Peyer's patch (tissue), 4 donors: ENCODE measurements around the gene PAM. TPM values are rescaled to one million over a fixed set of nuclear protein-coding genes. Genes with fewer than 3 reads are reported as not detected.
"Not testable (repeated sequence)": the region's sequence is repeated elsewhere in the genome, so short reads cannot be mapped to it uniquely, and the experiment has no call there.

Experiments used
- DNase-seq, 3 donors: peaks; one replicate each; pipeline ENCODE4 v3.0.0-alpha.2; 2017 to 2019
- H3K27ac ChIP-seq, 4 donors: fragments of 200-600 bp; sonication (generic); one replicate each; pipeline ENCODE4 v1.5.1; 2016 to 2019
- H3K27me3 ChIP-seq, 2 donors: fragments of 200-600 bp; sonication (generic); one replicate each; pipeline ENCODE4 v1.5.1; 2019
- H3K36me3 ChIP-seq, 3 donors: fragments of 200-600 bp; sonication (generic); one replicate each; pipeline ENCODE4 v1.5.1; 2016 to 2019
- H3K4me1 ChIP-seq, 4 donors: fragments of 200-600 bp; sonication (generic); one replicate each; pipeline ENCODE4 v1.5.1; 2016 to 2019
- H3K4me3 ChIP-seq, 4 donors: fragments of 200-600 bp; sonication (generic); 1 replicate in 3 of 4; 2 replicates in 1 of 4; pipeline ENCODE4 v1.5.1; 2016 to 2019; ENCODE audit warnings: mild to moderate bottlenecking in 1 of 4
- H3K9me3 ChIP-seq, 4 donors: fragments of 200-600 bp; sonication (generic); one replicate each; pipeline ENCODE4 v1.5.1; 2016 to 2019; ENCODE audit warnings: mild to moderate bottlenecking in 1 of 4
- CTCF ChIP-seq, 6 experiments: fragments of 450-650 bp in 4 of 6; fragments of 200-600 bp in 2 of 6; sonication (generic) in 1 of 6; IDR thresholded peaks; one replicate each; pipeline ENCODE4 v1.5.1; 2017 to 2019; ENCODE audit warnings: antibody characterized with exemption in 6 of 6, mild to moderate bottlenecking in 3 of 6, moderate library complexity in 1 of 6
- POLR2A ChIP-seq, 2 donors: fragments of 450-650 bp; IDR thresholded peaks; one replicate each; pipeline ENCODE4 v1.5.1; 2017; ENCODE audit warnings: antibody characterized with exemption in 2 of 2, mild to moderate bottlenecking in 2 of 2, moderate library complexity in 2 of 2
- total RNA-seq, 4 donors: library from RNA; depleted of rRNA; stranded (reverse); fragments of >200 nt; gene quantifications; one replicate each; pipeline ENCODE4 v1.1.0, GENCODE V29; 2016

The PAM gene
- total RNA-seq, 4 donors from 2014 or later: 58.6 to 130 (median 109) TPM

DNA sequence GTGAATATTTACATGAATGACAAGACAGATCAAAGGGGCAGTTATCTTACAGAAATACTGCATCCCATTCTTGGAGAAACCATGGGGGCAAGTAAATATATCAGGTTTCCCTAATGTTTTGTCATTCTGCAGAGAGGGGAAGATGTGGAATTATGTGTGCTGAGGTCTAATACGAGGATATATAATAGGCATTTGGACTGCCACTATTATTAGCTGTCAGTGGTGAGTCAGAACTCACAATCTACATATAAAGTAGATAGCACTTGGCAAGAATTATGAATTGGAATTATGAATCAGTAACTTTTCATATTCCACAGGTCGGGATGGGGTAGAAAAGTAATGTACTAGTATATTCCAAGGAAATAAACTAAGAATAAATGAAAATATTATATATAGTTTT, 243.1 kb downstream of the PAM start:
- no peak for DNase-seq
- no peaks in the 10 kb centered on the region for H3K9me3 ChIP-seq
- no peak overlapping the region for H3K27ac ChIP-seq
- no peaks in the 10 kb centered on the region for H3K27me3 ChIP-seq
- no peaks in the 10 kb centered on the region for H3K4me1 ChIP-seq
- no peak overlapping the region for H3K4me3 ChIP-seq
- H3K36me3 ChIP-seq: no peaks in the 10 kb centered on the region
- TF ChIP-seq CTCF (IDR thresholded peaks at IDR 0.05) (no peak), POLR2A (IDR thresholded peaks at IDR 0.05) (no peak)

- Histone ChIP-seq H3K4me3 (no peak overlapping the region), H3K9me3 (no peaks in the 10 kb centered on the region), H3K36me3 (no peaks in the 10 kb centered on the region), H3K27ac (no peak overlapping the region), H3K27me3 (no peaks in the 10 kb centered on the region), H3K4me1 (no peaks in the 10 kb centered on the region)
- TF ChIP-seq POLR2A (IDR thresholded peaks at IDR 0.05) (no peak), CTCF (IDR thresholded peaks at IDR 0.05) (no peak)
- DNase-seq: no peak
These were observed 244.1 kb downstream of the PAM start for GRCh38 chr5:102999191-102999590.

- not testable (repeated sequence) for DNase-seq, H3K9me3 ChIP-seq, H3K4me1 ChIP-seq, H3K27me3 ChIP-seq, H3K36me3 ChIP-seq, H3K4me3 ChIP-seq, H3K27ac ChIP-seq
These were observed 244.5 kb downstream of the PAM start for GRCh38 chr5:102999621-103000020.

- DNase-seq: no peak
- Histone ChIP-seq H3K27me3 (no peaks in the 10 kb centered on the region), H3K4me3 (no peak overlapping the region), H3K27ac (no peak overlapping the region), H3K36me3 (no peaks in the 10 kb centered on the region), H3K9me3 (no peaks in the 10 kb centered on the region), H3K4me1 (no peaks in the 10 kb centered on the region)
- no peak for TF ChIP-seq POLR2A (IDR thresholded peaks at IDR 0.05)
- TF ChIP-seq CTCF (IDR thresholded peaks at IDR 0.05): no peak
These were observed 245.0 kb downstream of the PAM start for GRCh38 chr5:103000089-103000488.

GRCh38 chr5:103003872-103004271, 248.8 kb downstream of the PAM start:
- TF ChIP-seq POLR2A (IDR thresholded peaks at IDR 0.05) (no peak), CTCF (IDR thresholded peaks at IDR 0.05) (no peak)
- H3K9me3 ChIP-seq: no peaks in the 10 kb centered on the region
- no peak overlapping the region for H3K4me3 ChIP-seq
- no peaks in the 10 kb centered on the region for H3K36me3 ChIP-seq
- no peaks in the 10 kb centered on the region for H3K4me1 ChIP-seq
- DNase-seq: no peak
- H3K27me3 ChIP-seq: no peaks in the 10 kb centered on the region
- H3K27ac ChIP-seq: no peak overlapping the region

GRCh38 chr5:103005276-103005675, 250.2 kb downstream of the PAM start:
- no peaks in the 10 kb centered on the region for H3K27me3 ChIP-seq
- TF ChIP-seq CTCF (IDR thresholded peaks at IDR 0.05) (no peak), POLR2A (IDR thresholded peaks at IDR 0.05) (no peak)
- H3K9me3 ChIP-seq: no peaks in the 10 kb centered on the region

More at GRCh38 chr5:103005276-103005675, 250.2 kb downstream of the PAM start:
- DNase-seq: no peak
- H3K27ac ChIP-seq: no peak overlapping the region
- no peaks in the 10 kb centered on the region for H3K4me1 ChIP-seq
- H3K36me3 ChIP-seq: no peaks in the 10 kb centered on the region
- no peak overlapping the region for H3K4me3 ChIP-seq
